ENCODE measurements around the gene ABHD12. TPM values are rescaled to one million over a fixed set of nuclear protein-coding genes. Genes with fewer than 3 reads are reported as not detected.
A peak's percentile ranks its signal among the peaks of the same experiment; 100 is the strongest.

ABHD12 gene
- total and polyA plus RNA-seq, 3 experiments from 2014 or later, result 27.3 to 35.0 (median 27.6) TPM

GRCh38 chr20:25259788-25260254 lies 130.8 kb downstream of the ABHD12 start:
- no peaks in the 10 kb centered on the region for H3K36me3 ChIP-seq (ENCODE audit: insufficient read depth, low read length)
- H3K4me1 Mint-ChIP-seq, result peaks cover 17 to 37% (median 18%) of the 10 kb centered on the region in 3 donors
- H3K27me3 Mint-ChIP-seq, result no peaks in the 10 kb centered on the region
- H3K27ac Mint-ChIP-seq, result peak overlapping the region in 2 of 8 donors; percentile 66 to 83
- peak in 1 of 5 donors; percentile 71 for DNase-seq
- peak overlapping the region in 1 of 7 donors; percentile 27 for H3K4me3 Mint-ChIP-seq
- H3K27ac ChIP-seq (ENCODE audit: low read depth, low read length), result no peak overlapping the region
- H3K36me3 Mint-ChIP-seq, result peaks cover 7 to 33% (median 31%) of the 10 kb centered on the region in 3 donors
- ChIA-PET POLR2A (no interaction called here), CTCF (no interaction called here)
- no peaks in the 10 kb centered on the region for H3K9me3 ChIP-seq (ENCODE audit: low read length)
- H3K4me1 ChIP-seq (ENCODE audit: insufficient read depth, low read length), result peaks cover 16% of the 10 kb centered on the region
- no peaks in the 10 kb centered on the region for H3K9me3 Mint-ChIP-seq
- no peak overlapping the region for H3K4me3 ChIP-seq (ENCODE audit: low read length)
- no peaks in the 10 kb centered on the region for H3K27me3 ChIP-seq (ENCODE audit: insufficient read depth, low read length, poor library complexity, severe bottlenecking)

DNA sequence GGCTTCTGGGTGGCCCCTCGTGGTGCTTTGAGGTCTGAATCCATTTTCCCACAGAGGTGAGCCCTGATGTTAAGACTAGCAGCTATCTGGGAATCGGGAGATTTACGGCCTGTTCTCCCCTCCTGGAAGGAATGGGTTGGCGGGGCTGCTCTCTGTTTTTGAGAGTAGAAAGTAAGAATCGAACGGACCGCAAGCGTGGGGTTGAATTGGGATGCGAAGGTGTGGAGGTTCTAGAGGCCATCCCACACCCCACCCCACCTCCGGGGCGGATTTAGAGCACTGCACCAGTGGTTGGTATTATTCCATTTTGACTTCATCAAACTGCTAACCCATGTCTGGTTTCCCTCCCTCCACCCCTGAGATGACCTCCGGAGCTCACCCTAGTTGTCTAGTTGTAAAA lies 131.3 kb downstream of the ABHD12 start:
- Histone ChIP-seq H3K36me3 (ENCODE audit: insufficient read depth, low read length) (no peaks in the 10 kb centered on the region), H3K27ac (ENCODE audit: low read depth, low read length) (no peak overlapping the region), H3K27me3 (ENCODE audit: insufficient read depth, low read length, poor library complexity, severe bottlenecking) (no peaks in the 10 kb centered on the region), H3K4me1 (ENCODE audit: insufficient read depth, low read length) (peaks cover 16% of the 10 kb centered on the region), H3K9me3 (ENCODE audit: low read length) (no peaks in the 10 kb centered on the region), H3K4me3 (ENCODE audit: low read length) (no peak overlapping the region)
- peak overlapping the region in 1 of 7 donors; percentile 27 for H3K4me3 Mint-ChIP-seq
- no peaks in the 10 kb centered on the region for H3K9me3 Mint-ChIP-seq
- POLR2A ChIA-PET, result no interaction called here
- H3K4me1 Mint-ChIP-seq, result peaks cover 20 to 42% (median 23%) of the 10 kb centered on the region in 3 donors
- peaks cover 7 to 36% (median 28%) of the 10 kb centered on the region in 3 donors for H3K36me3 Mint-ChIP-seq
- H3K27me3 Mint-ChIP-seq, result no peaks in the 10 kb centered on the region
- H3K27ac Mint-ChIP-seq, result peak overlapping the region in 1 of 8 donors; percentile 83
- no peak for DNase-seq
- CTCF ChIA-PET, result no interaction called here

DNA sequence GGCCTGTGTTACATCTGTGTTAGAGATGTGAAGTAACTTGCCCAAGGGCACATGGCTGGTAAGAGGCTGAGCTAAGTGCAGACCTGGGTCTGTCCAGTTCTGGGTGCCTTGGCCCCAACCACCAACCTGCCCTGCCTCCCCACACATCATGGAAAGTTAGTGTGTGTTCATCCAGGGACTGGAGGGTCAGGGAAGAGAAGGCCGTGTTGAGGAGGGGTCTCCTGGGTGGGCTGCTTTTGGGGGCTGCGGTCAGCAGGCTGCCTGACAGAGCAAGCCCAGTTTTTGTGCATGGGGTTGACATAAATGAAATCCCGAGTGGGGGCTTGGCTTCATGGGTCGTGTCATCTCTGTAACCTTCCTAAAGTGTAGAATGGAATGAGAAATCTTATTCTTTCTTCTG lies 131.8 kb downstream of the ABHD12 start:
- Histone ChIP-seq H3K4me1 (ENCODE audit: insufficient read depth, low read length) (peaks cover 16% of the 10 kb centered on the region), H3K27ac (ENCODE audit: low read depth, low read length) (no peak overlapping the region), H3K27me3 (ENCODE audit: insufficient read depth, low read length, poor library complexity, severe bottlenecking) (no peaks in the 10 kb centered on the region), H3K4me3 (ENCODE audit: low read length) (no peak overlapping the region), H3K36me3 (ENCODE audit: insufficient read depth, low read length) (no peaks in the 10 kb centered on the region), H3K9me3 (ENCODE audit: low read length) (no peaks in the 10 kb centered on the region)
- CTCF ChIA-PET, result no interaction called here
- H3K4me3 Mint-ChIP-seq, result no peak overlapping the region
- POLR2A ChIA-PET, result no interaction called here
- peak overlapping the region in 1 of 8 donors; percentile 83 for H3K27ac Mint-ChIP-seq
- no peaks in the 10 kb centered on the region for H3K9me3 Mint-ChIP-seq
- no peaks in the 10 kb centered on the region for H3K27me3 Mint-ChIP-seq
- DNase-seq, result no peak
- peaks cover 7 to 36% (median 24%) of the 10 kb centered on the region in 3 donors for H3K36me3 Mint-ChIP-seq
- H3K4me1 Mint-ChIP-seq, result peaks cover 17 to 43% (median 23%) of the 10 kb centered on the region in 3 donors

DNA sequence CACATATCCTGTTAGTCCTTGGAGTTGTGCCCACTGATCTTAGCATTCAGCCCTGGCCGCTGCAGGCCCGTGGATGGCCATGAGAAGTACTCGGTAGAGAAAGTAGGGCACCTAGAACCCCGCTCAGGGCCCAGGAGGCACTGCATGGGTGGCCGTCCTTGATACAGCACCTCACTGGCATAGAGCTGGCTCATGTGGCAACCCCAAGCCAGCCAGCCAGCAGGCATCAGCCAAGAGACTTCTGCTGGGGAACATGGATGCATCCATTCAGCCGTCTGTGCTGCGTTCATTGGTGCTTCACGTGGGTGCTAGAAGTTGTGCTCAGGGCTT lies 132.2 kb downstream of the ABHD12 start:
- no peaks in the 10 kb centered on the region for H3K36me3 ChIP-seq (ENCODE audit: insufficient read depth, low read length)
- Mint-ChIP-seq H3K27me3 (no peaks in the 10 kb centered on the region), H3K9me3 (no peaks in the 10 kb centered on the region), H3K27ac (no peak overlapping the region), H3K4me1 (peaks cover 17 to 47% (median 23%) of the 10 kb centered on the region in 3 donors), H3K36me3 (peaks cover 7 to 36% (median 24%) of the 10 kb centered on the region in 3 donors), H3K4me3 (no peak overlapping the region)
- CTCF ChIA-PET, result no interaction called here
- no peak for DNase-seq
- POLR2A ChIA-PET, result no interaction called here
- H3K4me1 ChIP-seq (ENCODE audit: insufficient read depth, low read length), result peaks cover 16% of the 10 kb centered on the region
- no peak overlapping the region for H3K27ac ChIP-seq (ENCODE audit: low read depth, low read length)
- no peaks in the 10 kb centered on the region for H3K9me3 ChIP-seq (ENCODE audit: low read length)
- H3K4me3 ChIP-seq (ENCODE audit: low read length), result no peak overlapping the region
- no peaks in the 10 kb centered on the region for H3K27me3 ChIP-seq (ENCODE audit: insufficient read depth, low read length, poor library complexity, severe bottlenecking)

DNA sequence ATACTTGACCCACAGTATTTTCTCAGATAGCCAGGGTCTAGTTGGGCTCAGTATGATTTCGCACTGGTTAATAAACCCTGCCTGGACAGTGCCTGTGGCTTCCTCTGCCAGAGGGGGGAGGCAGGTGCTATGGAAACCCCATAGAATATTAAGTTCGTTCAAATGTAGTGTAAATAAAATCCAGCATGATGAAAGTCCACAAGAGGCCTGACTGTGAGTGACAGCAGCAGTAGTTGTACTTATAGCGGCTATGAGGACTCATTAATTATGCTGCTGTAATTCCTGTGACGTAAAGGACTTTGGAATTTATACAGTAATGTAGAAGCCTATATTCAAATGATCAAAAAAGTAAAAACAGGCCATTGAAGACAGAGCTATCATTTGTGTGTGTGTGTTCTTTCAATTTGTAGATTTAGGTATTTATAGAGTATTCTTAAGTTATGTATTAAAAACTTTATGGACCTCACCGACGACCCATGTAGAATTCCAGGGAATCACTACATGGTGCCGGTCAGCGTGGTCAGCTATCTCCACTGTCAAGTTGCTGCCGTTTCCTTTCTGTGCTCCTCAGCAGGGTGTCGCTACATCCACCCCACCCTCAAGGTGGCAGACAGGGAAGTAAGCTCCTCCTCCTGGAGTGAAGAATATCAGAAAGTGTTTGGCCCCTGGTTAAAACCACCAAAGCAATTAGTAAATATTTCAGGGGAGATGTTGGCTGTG lies 132.7 kb downstream of the ABHD12 start:
- no peak for DNase-seq
- POLR2A ChIA-PET, result no interaction called here
- H3K27ac ChIP-seq (ENCODE audit: low read depth, low read length), result no peak overlapping the region
- CTCF ChIA-PET, result interaction anchor here (1.5 kb wide), 1 partner anchor 10 kb away, joined by 3 read pairs; the partner anchor contains the start of gene PYGB
- H3K36me3 ChIP-seq (ENCODE audit: insufficient read depth, low read length), result no peaks in the 10 kb centered on the region
- H3K4me3 ChIP-seq (ENCODE audit: low read length), result no peak overlapping the region
- H3K27me3 ChIP-seq (ENCODE audit: insufficient read depth, low read length, poor library complexity, severe bottlenecking), result no peaks in the 10 kb centered on the region
- no peaks in the 10 kb centered on the region for H3K9me3 ChIP-seq (ENCODE audit: low read length)
- peaks cover 16% of the 10 kb centered on the region for H3K4me1 ChIP-seq (ENCODE audit: insufficient read depth, low read length)
- H3K36me3 Mint-ChIP-seq, result peaks cover 7 to 36% (median 19%) of the 10 kb centered on the region in 3 donors
- H3K27me3 Mint-ChIP-seq, result no peaks in the 10 kb centered on the region
- H3K27ac Mint-ChIP-seq, result peak overlapping the region in 3 of 8 donors; percentile 17 to 43 (median 21)
- peaks cover 15 to 49% (median 24%) of the 10 kb centered on the region in 3 donors for H3K4me1 Mint-ChIP-seq
- H3K4me3 Mint-ChIP-seq, result no peak overlapping the region
- H3K9me3 Mint-ChIP-seq, result no peaks in the 10 kb centered on the region

DNA sequence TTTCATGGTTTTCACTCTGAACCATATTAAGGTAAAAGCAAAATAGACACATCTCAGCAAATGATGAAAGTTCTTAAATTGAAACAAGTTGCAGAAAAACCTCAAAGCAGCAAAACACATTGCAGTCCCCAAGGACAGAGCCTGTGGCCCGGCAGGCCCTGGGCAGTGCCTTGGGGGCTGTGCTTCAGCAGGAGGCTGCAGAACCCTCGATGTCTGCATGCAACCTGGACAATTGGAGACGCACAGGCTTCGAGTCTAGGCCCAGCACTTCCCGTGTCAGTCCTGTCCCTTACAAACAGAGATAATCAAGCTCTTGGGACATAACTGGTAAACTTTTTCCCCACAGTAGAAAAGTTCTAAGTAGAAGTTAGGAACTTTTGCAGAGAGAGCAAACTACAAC lies 133.5 kb downstream of the ABHD12 start:
- H3K4me1 Mint-ChIP-seq, result peaks cover 18 to 57% (median 30%) of the 10 kb centered on the region in 3 donors
- no peak overlapping the region for H3K4me3 ChIP-seq (ENCODE audit: low read length)
- H3K9me3 ChIP-seq (ENCODE audit: low read length), result no peaks in the 10 kb centered on the region
- POLR2A ChIA-PET, result no interaction called here
- peaks cover 16% of the 10 kb centered on the region for H3K4me1 ChIP-seq (ENCODE audit: insufficient read depth, low read length)
- no peaks in the 10 kb centered on the region for H3K36me3 ChIP-seq (ENCODE audit: insufficient read depth, low read length)
- H3K9me3 Mint-ChIP-seq, result no peaks in the 10 kb centered on the region
- CTCF ChIA-PET, result interaction anchor here (1.5 kb wide), 1 partner anchor 10 kb away, joined by 3 read pairs; the partner anchor contains the start of gene PYGB
- no peaks in the 10 kb centered on the region for H3K27me3 ChIP-seq (ENCODE audit: insufficient read depth, low read length, poor library complexity, severe bottlenecking)
- no peaks in the 10 kb centered on the region for H3K27me3 Mint-ChIP-seq
- no peak for DNase-seq
- no peak overlapping the region for H3K4me3 Mint-ChIP-seq
- H3K36me3 Mint-ChIP-seq, result peaks cover 7 to 39% (median 19%) of the 10 kb centered on the region in 3 donors
- H3K27ac ChIP-seq (ENCODE audit: low read depth, low read length), result no peak overlapping the region
- H3K27ac Mint-ChIP-seq, result peak overlapping the region in 2 of 8 donors; percentile 7 to 38

DNA sequence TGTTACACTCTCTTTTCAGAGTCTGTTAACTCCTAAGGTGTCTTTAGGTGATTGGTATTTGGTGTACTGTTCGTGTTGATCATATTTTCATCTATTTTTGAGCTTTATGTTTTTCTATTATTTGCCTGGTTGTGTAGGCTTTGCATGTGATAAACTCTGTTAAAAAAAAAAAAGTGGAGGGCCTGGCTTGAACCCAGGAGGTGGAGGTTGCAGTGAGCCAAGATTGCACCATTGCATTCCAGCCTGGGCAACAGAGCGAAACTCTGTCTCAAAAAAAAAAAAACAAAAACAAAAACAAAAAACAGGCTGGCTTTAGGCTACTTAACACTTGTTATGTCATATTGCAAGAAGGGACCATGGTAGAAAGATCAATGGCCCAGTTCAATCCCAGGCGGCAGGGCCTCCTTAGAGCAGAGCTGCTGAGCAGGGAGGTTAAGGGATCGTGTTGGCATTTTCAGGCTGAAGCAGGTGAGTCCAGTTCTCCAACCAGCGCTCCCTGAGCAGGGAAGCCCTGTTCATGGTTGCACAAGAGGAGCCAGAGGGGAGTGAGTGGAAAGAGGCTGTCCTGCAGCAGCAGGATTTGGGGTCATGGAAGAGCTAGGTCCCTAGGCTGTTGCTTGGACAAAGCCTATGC lies 134.3 kb downstream of the ABHD12 start:
- no peak overlapping the region for H3K4me3 Mint-ChIP-seq
- no peak for DNase-seq
- Histone ChIP-seq H3K27me3 (ENCODE audit: insufficient read depth, low read length, poor library complexity, severe bottlenecking) (no peaks in the 10 kb centered on the region), H3K4me1 (ENCODE audit: insufficient read depth, low read length) (peaks cover 16% of the 10 kb centered on the region), H3K4me3 (ENCODE audit: low read length) (no peak overlapping the region), H3K27ac (ENCODE audit: low read depth, low read length) (no peak overlapping the region), H3K36me3 (ENCODE audit: insufficient read depth, low read length) (no peaks in the 10 kb centered on the region), H3K9me3 (ENCODE audit: low read length) (no peaks in the 10 kb centered on the region)
- no peaks in the 10 kb centered on the region for H3K9me3 Mint-ChIP-seq
- ChIA-PET POLR2A (no interaction called here), CTCF (interaction anchor here (1.5 kb wide), 1 partner anchor 9 kb away, joined by 3 read pairs; the partner anchor contains the start of gene PYGB)
- no peaks in the 10 kb centered on the region for H3K27me3 Mint-ChIP-seq
- H3K4me1 Mint-ChIP-seq, result peaks cover 19 to 65% (median 38%) of the 10 kb centered on the region in 3 donors
- H3K27ac Mint-ChIP-seq, result peak overlapping the region in 2 of 8 donors; percentile 8 to 29
- peaks cover 5 to 38% (median 13%) of the 10 kb centered on the region in 3 donors for H3K36me3 Mint-ChIP-seq

Measured in CD8-positive, alpha-beta memory T cell (primary cell).